Measurements from ENCODE around the gene GARS1. TPM values are rescaled to one million over a fixed set of nuclear protein-coding genes. Genes with fewer than 3 reads are reported as not detected.
A peak's percentile ranks its signal among the peaks of the same experiment; 100 is the strongest.

The GARS1 gene
- total and polyA plus RNA-seq, 9 of the 15 experiments (the other 6 are each of a cell fraction or from before 2014, with no cell fraction given), result 142 to 769 (median 272) TPM

DNA sequence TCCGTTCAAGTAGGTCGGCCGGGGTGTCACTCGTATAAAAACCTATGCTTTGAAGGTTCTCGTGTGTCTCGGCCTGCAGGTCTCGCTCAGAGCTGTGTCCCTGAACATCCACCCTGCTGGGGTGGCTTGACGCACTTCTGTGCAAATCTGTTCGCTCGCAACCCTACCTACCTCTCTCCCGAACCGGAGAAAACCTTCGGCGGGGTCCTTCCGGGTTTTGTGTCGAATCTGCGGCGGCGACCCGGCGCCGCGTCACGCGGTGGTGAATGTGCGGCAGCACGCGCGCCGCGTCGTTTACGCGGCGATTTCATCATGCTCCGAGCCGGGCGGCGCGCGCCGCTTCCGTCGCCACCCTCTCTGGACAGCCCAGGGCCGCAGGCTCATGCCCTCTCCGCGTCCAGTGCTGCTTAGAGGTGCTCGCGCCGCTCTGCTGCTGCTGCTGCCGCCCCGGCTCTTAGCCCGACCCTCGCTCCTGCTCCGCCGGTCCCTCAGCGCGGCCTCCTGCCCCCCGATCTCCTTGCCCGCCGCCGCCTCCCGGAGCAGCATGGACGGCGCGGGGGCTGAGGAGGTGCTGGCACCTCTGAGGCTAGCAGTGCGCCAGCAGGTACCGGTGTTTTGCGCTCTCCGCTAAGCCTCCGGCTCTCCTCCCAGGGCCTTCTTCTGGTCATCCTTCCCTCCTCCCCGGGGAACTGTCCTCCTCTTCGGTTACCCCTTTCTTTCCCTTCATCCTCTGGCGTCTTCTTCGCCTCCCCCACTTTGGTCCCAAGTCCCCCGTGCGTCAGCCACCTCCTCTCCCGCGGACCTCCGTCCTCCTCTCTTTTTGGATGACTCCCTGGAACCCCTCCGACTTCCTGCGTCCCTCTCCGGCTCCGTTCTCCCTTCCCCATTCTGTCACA lies at the start of gene GARS1 (continued):
- TF ChIP-seq NR2C2 (CRISPR knock-in tag; IDR thresholded peaks at IDR 0.05), result 0 out of 2 replicates have a peak, but pooled peaks have one; percentile 13
- TF ChIP-seq NR2C2 (tag; IDR thresholded peaks at IDR 0.05), result peak; percentile 88
- peak; percentile 52 for TF ChIP-seq BRD9 (IDR thresholded peaks at IDR 0.05; ENCODE audit: low read depth, partially characterized antibody)
- TF ChIP-seq ZNF263 (CRISPR knock-in tag; IDR thresholded peaks at IDR 0.05; ENCODE audit: borderline replicate concordance), result peak; percentile 85; the same call in 1 of the 2 replicates
- TF ChIP-seq PRPF4 (IDR thresholded peaks at IDR 0.05; ENCODE audit: insufficient read depth, low read depth, low read length, poor library complexity, severe bottlenecking), result peak; percentile 96
- peak; percentile 100 for TF ChIP-seq ELF1 (tag; IDR thresholded peaks at IDR 0.05)
- TF ChIP-seq SAFB2 (IDR thresholded peaks at IDR 0.05; ENCODE audit: borderline replicate concordance, low read depth, low read length, severe bottlenecking), result no peak
- TF ChIP-seq DNMT1 (IDR thresholded peaks at IDR 0.05), result no peak
- no peak for TF ChIP-seq ZNF121 (CRISPR knock-in tag; conservative IDR thresholded peaks at IDR 0.05)
- TF ChIP-seq, protein P1, sequence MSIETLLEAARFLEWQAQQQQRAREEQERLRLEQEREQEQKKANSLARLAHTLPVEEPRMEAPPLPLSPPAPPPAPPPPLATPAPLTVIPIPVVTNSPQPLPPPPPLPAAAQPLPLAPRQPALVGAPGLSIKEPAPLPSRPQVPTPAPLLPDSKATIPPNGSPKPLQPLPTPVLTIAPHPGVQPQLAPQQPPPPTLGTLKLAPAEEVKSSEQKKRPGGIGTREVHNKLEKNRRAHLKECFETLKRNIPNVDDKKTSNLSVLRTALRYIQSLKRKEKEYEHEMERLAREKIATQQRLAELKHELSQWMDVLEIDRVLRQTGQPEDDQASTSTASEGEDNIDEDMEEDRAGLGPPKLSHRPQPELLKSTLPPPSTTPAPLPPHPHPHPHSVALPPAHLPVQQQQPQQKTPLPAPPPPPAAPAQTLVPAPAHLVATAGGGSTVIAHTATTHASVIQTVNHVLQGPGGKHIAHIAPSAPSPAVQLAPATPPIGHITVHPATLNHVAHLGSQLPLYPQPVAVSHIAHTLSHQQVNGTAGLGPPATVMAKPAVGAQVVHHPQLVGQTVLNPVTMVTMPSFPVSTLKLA (conservative IDR thresholded peaks at IDR 0.05), result peak; percentile 97 to 99
- TF ChIP-seq CEBPB (tag; IDR thresholded peaks at IDR 0.05), result peak; percentile 99
- TF ChIP-seq, protein P2, sequence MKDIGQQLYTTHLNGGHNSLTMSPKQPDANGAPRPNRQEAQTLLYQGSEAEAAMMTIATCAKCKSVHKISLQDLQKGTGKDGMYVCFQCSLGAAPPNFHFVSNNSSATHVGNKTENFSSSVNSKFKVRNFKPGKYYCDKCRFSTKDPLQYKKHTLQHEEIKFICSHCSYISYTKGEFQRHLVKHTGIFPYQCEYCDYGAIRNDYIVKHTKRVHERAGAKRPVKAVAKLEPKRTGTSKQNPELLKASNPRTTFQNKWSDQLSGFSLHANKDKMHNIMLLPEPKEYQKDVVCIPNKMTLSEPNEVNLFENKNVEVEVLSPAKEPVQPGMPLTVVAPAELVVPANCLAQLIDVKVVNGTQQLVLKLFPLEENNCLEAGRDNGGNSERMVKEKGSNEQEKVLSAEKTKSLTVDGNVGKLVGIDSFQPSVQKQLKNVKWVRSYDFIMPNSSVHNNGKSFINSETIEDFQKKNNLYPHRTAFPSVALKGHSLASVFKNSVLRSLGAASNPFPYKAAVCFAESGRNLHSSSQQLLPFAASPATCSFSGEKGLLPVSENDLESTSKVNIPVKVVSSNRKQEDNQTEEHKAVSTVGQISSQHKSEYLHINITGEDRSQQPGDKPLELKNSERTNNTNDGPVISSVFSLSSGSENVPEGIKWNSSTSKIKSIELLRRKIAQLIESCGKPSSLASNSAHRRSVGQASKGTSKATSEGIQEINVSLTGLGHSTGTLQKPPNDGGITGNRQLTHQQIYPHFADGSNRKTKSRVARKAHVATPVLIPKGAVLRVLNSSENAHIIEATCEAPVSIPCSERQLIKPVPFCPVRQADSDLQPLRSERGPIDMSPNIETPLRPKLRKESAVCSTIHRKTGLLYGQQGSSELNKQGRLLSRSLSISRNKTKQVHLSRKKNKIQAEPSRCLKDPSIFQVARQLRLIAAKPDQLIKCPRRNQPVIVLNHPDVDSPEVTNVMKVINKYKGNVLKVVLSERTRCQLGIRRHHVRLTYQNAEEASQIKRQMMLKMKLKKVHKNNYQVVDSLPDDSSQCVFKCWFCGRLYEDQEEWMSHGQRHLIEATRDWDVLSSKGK (CRISPR knock-in tag; IDR thresholded peaks at IDR 0.05), result no peak
- TF ChIP-seq TAF1 (IDR thresholded peaks at IDR 0.05; ENCODE audit: control insufficient read depth, extremely low read depth, insufficient read depth, low read length, severe bottlenecking), result peak; percentile 93
- peak; percentile 14 to 44; a peak in 1 of 4 replicates for TF ChIP-seq TEAD1 (CRISPR knock-in tag; IDR thresholded peaks at IDR 0.05)
- TF ChIP-seq DACH1 (IDR thresholded peaks at IDR 0.05; ENCODE audit: partially characterized antibody), result peak; percentile 19
- TF ChIP-seq SIN3A (IDR thresholded peaks at IDR 0.05; ENCODE audit: borderline replicate concordance in 2 of 2, control insufficient read depth in 1 of 2, low read depth in 2 of 2, low read length in 2 of 2), result peak; percentile 82 to 88; a peak in 2 of 4 replicates
- TF ChIP-seq ZNF143 (CRISPR knock-in tag; IDR thresholded peaks at IDR 0.05), result no peak
- peak; percentile 96 for TF ChIP-seq CHD1 (IDR thresholded peaks at IDR 0.05; ENCODE audit: low read length)
- peak; percentile 94 for TF ChIP-seq CCNT2 (IDR thresholded peaks at IDR 0.05; ENCODE audit: borderline replicate concordance, extremely low read depth, insufficient read length, low read depth, low read length)
